SK-N-SH (cell line): ENCODE results near the gene SCAND1. TPM values are rescaled to one million over a fixed set of nuclear protein-coding genes. Genes with fewer than 3 reads are reported as not detected.

Experiments used
- CTCF ChIA-PET: fragments of 300-600, 350-600 bp; formaldehyde crosslinking; extraction: SDS; loops from one replicate; lab custom pipeline; 2021; lab: Yijun Ruan, JAX
- POLR2A ChIA-PET: fragments of 350-600 bp; sonication (Branson Sonifier 250); formaldehyde crosslinking; extraction: SDS; loops from one replicate; lab custom pipeline; 2020; ENCODE audit warnings: antibody characterized with exemption, inconsistent platforms; lab: Yijun Ruan, JAX
- DNase-seq: peaks from one replicate; pipeline ENCODE4 v3.0.0; 2012
- H2AFZ ChIP-seq: fragments of 200-600 bp; sonication (generic); 2 replicates; pipeline ENCODE4 v1.8.1; 2016; ENCODE audit warnings: antibody characterized with exemption, mild to moderate bottlenecking, low read depth
- H3F3A ChIP-seq: fragments of 200-600 bp; sonication (generic); replicated peaks from 2 replicates; pipeline ENCODE3; 2016; ENCODE audit warnings: antibody characterized with exemption, mild to moderate bottlenecking; ENCODE audit not compliant: insufficient read depth
- H3K27ac ChIP-seq, 2 experiments: fragments of 200-500 bp in 1 of 2; fragments of 200-600 bp in 1 of 2; sonication (Bioruptor generic) in 1 of 2; sonication (generic), shearing (Covaris generic) in 1 of 2; 2 replicates each; pipeline versions ENCODE4 v1.5.1 to v1.6.1; 2014 to 2016; ENCODE audit warnings: low read depth in 2 of 2, inconsistent platforms in 1 of 2, low read length in 1 of 2, mild to moderate bottlenecking in 1 of 2, mixed read lengths in 1 of 2
- H3K27me3 ChIP-seq: fragments of 200-600 bp; sonication (generic), shearing (Covaris generic); 2 replicates; pipeline ENCODE4 v1.6.1; 2016; ENCODE audit warnings: mixed run types; ENCODE audit not compliant: insufficient read depth
- H3K36me3 ChIP-seq, 2 experiments: fragments of 200-500 bp in 1 of 2; fragments of 200-600 bp in 1 of 2; sonication (Bioruptor generic) in 1 of 2; sonication (generic) in 1 of 2; replicated peaks in 1 of 2; 2 replicates each; pipeline versions ENCODE3 to v1.5.1; 2014 to 2016; ENCODE audit warnings: low read length in 1 of 2, mild to moderate bottlenecking in 1 of 2; ENCODE audit not compliant: insufficient read depth in 2 of 2, control insufficient read depth in 1 of 2
- H3K4me1 ChIP-seq, 2 experiments: fragments of 200-500 bp in 1 of 2; fragments of 200-600 bp in 1 of 2; sonication (Bioruptor generic) in 1 of 2; sonication (generic), shearing (Covaris generic) in 1 of 2; 2 replicates each; pipeline versions ENCODE4 v1.5.1 to v1.6.1; 2014 to 2016; ENCODE audit warnings: low read depth in 1 of 2, low read length in 1 of 2, mixed run types in 1 of 2; ENCODE audit not compliant: insufficient read depth in 2 of 2, control insufficient read depth in 1 of 2
- H3K4me2 ChIP-seq: fragments of 200-600 bp; sonication (generic), shearing (Covaris generic); 2 replicates; pipeline ENCODE4 v1.6.1; 2017; ENCODE audit warnings: mixed run types
- H3K4me3 ChIP-seq, 2 experiments: fragments of 200-500 bp in 1 of 2; fragments of 200-600 bp in 1 of 2; sonication (Bioruptor generic) in 1 of 2; sonication (generic), shearing (Covaris generic) in 1 of 2; 2 replicates each; pipeline versions ENCODE4 v1.5.1 to v1.8.1; 2014 to 2016; ENCODE audit warnings: low read depth in 2 of 2, inconsistent platforms in 1 of 2, low read length in 1 of 2, mild to moderate bottlenecking in 1 of 2, mixed read lengths in 1 of 2, moderate library complexity in 1 of 2
- H3K79me2 ChIP-seq: fragments of 200-600 bp; sonication (generic); 2 replicates; pipeline ENCODE4 v1.8.1; 2017; ENCODE audit warnings: mild to moderate bottlenecking; ENCODE audit not compliant: insufficient read depth
- H3K9ac ChIP-seq: fragments of 200-600 bp; sonication (generic); 2 replicates; pipeline ENCODE4 v1.6.1; 2017; ENCODE audit warnings: mixed run types
- H3K9me2 ChIP-seq: fragments of 200-600 bp; sonication (generic); 2 replicates; pipeline ENCODE4 v1.6.1; 2017; ENCODE audit warnings: mixed run types
- H3K9me3 ChIP-seq: fragments of 200-600 bp; sonication (generic); 2 replicates; pipeline ENCODE4 v1.6.1; 2017; ENCODE audit warnings: mixed run types, mild to moderate bottlenecking, moderate library complexity
- H4K20me1 ChIP-seq: fragments of 200-600 bp; sonication (generic); 2 replicates; pipeline ENCODE4 v1.6.1; 2017; ENCODE audit warnings: mild to moderate bottlenecking, mixed run types; ENCODE audit not compliant: insufficient read depth
- CTCF ChIP-seq: fragments of 200-600 bp; sonication (generic); IDR thresholded peaks from 2 replicates; pipeline ENCODE4 v1.6.1; 2017; ENCODE audit warnings: antibody characterized with exemption, mild to moderate bottlenecking, moderate library complexity
- ELF1 ChIP-seq: IDR thresholded peaks from 2 replicates; pipeline ENCODE4 v1.4.0; 2012
- FOSL2 ChIP-seq: IDR thresholded peaks from 2 replicates; pipeline ENCODE4 v1.4.0; 2012; ENCODE audit warnings: low read depth, mild to moderate bottlenecking, moderate library complexity, borderline replicate concordance
- FOXJ3 ChIP-seq: sonication (generic); formaldehyde crosslinking; IDR thresholded peaks from 2 replicates; pipeline ENCODE4 v1.5.1; 2020; ENCODE audit warnings: mild to moderate bottlenecking, missing genetic modification reagents
- GABPA ChIP-seq: IDR thresholded peaks from 2 replicates; pipeline ENCODE4 v1.4.0; 2012; ENCODE audit warnings: low read depth, mild to moderate bottlenecking
- JUND ChIP-seq: IDR thresholded peaks from 2 replicates; pipeline ENCODE4 v1.4.0; 2012
- MAX ChIP-seq: IDR thresholded peaks from 2 replicates; pipeline ENCODE4 v1.4.0; 2012; ENCODE audit warnings: low read depth
- NRF1 ChIP-seq: IDR thresholded peaks from 2 replicates; pipeline ENCODE4 v1.6.1; 2012; ENCODE audit warnings: low read depth, mild to moderate bottlenecking, low read length
- REST ChIP-seq: IDR thresholded peaks from 2 replicates; pipeline ENCODE4 v1.6.1; 2012; ENCODE audit warnings: mild to moderate bottlenecking, low read depth, low read length, moderate library complexity
- RXRA ChIP-seq: IDR thresholded peaks from 2 replicates; pipeline ENCODE4 v1.4.0; 2012; ENCODE audit warnings: low read depth, mild to moderate bottlenecking, borderline replicate concordance
- SIN3A ChIP-seq: IDR thresholded peaks from 2 replicates; pipeline ENCODE4 v1.6.1; 2012; ENCODE audit warnings: low read depth, mild to moderate bottlenecking, low read length, moderate library complexity, borderline replicate concordance
- TCF12 ChIP-seq: IDR thresholded peaks from 2 replicates; pipeline ENCODE4 v1.4.0; 2012
- TEAD4 ChIP-seq: IDR thresholded peaks from 2 replicates; pipeline ENCODE4 v1.4.0; 2012; ENCODE audit warnings: mild to moderate bottlenecking, borderline replicate concordance; ENCODE audit not compliant: insufficient read depth
- USF1 ChIP-seq: IDR thresholded peaks from 2 replicates; pipeline ENCODE4 v1.4.0; 2012; ENCODE audit warnings: low read depth, borderline replicate concordance
- USF2 ChIP-seq: fragments of 150-350 bp; IDR thresholded peaks from 2 replicates; pipeline ENCODE4 v1.6.1; 2017; ENCODE audit warnings: antibody characterized with exemption, low read length, low read depth, borderline replicate concordance
- ZBTB33 ChIP-seq: IDR thresholded peaks from 2 replicates; pipeline ENCODE4 v1.4.0; 2012; ENCODE audit warnings: low read depth, borderline replicate concordance
- polyA plus RNA-seq, 3 experiments: library from polyadenylated mRNA; depleted of rRNA; stranded (reverse); fragments of >200 nt; gene quantifications; 2 replicates each; pipeline ENCODE4 v1.2.3, GENCODE V29; 2012

The SCAND1 gene
- polyA plus RNA-seq, 1 of the 3 experiments (the other 2 are of a cell fraction): 44.1 TPM

- TF ChIP-seq ELF1 (no peak), USF1 (no peak), NRF1 (no peak), USF2 (no peak), REST (no peak), SIN3A (no peak), MAX (no peak), ZBTB33 (no peak), JUND (no peak), TCF12 (no peak), FOXJ3 (CRISPR knock-in tag) (no peak), CTCF (no peak), GABPA (no peak), TEAD4 (no peak), FOSL2 (no peak), RXRA (no peak)
- peaks cover 24% of the 10 kb centered on the region for H3K79me2 ChIP-seq
- peaks cover 11 to 14% of the 10 kb centered on the region in 2 experiments; a peak in 2 of 4 replicates for H3K4me1 ChIP-seq
- no peak overlapping the region for H3K27ac ChIP-seq
- H3F3A ChIP-seq: peaks cover 17% of the 10 kb centered on the region
- H3K9me3 ChIP-seq: no peaks in the 10 kb centered on the region
- H3K4me2 ChIP-seq: no peak overlapping the region
- H3K27me3 ChIP-seq: no peaks in the 10 kb centered on the region
- no peak overlapping the region for H2AFZ ChIP-seq
- ChIA-PET POLR2A (no interaction called here), CTCF (interaction anchor here (3.6 to 4.4 kb wide), 2 partner anchors 37 to 183 kb away, joined by 32 to 40 read pairs; no protein-coding TSS in a partner anchor)
- DNase-seq: no peak
- H3K9me2 ChIP-seq: no peaks in the 10 kb centered on the region
- no peaks in the 10 kb centered on the region for H4K20me1 ChIP-seq
- H3K9ac ChIP-seq: no peak overlapping the region
- peaks cover 0 to 6% of the 10 kb centered on the region in 2 experiments for H3K36me3 ChIP-seq
- H3K4me3 ChIP-seq: no peak overlapping the region
These were observed 2.3 kb upstream of the SCAND1 start for GRCh38 chr20:35956616-35957015.
